Vagina (tissue), 2 donors: Measurements from ENCODE around the gene EEIG1. TPM values are rescaled to one million over a fixed set of nuclear protein-coding genes. Genes with fewer than 3 reads are reported as not detected.

Source experiments
- DNase-seq, 2 donors: peaks; one replicate each; pipeline ENCODE4 v3.0.0-alpha.2; 2017; ENCODE audit errors: extremely low spot score in 2 of 2
- H3K27ac ChIP-seq: fragments of 200-600 bp; sonication (generic); one replicate; pipeline ENCODE4 v1.5.1; 2019
- H3K27me3 ChIP-seq: fragments of 200-600 bp; sonication (generic); one replicate; pipeline ENCODE4 v1.5.1; 2019
- H3K36me3 ChIP-seq, 2 donors: fragments of 200-600 bp; sonication (generic); one replicate each; pipeline ENCODE4 v1.5.1; 2017 to 2019
- H3K4me1 ChIP-seq: fragments of 200-600 bp; sonication (generic); one replicate; pipeline ENCODE4 v1.5.1; 2019
- H3K4me3 ChIP-seq, 2 donors: fragments of 200-600 bp; sonication (generic); 1 replicate in 1 of 2; 2 replicates in 1 of 2; pipeline ENCODE4 v1.5.1; 2016 to 2019
- H3K9me3 ChIP-seq: fragments of 200-600 bp; sonication (generic); one replicate; pipeline ENCODE4 v1.5.1; 2019
- CTCF ChIP-seq, 3 experiments: fragments of 450-650 bp in 2 of 3; fragments of 200-600 bp in 1 of 3; sonication (generic) in 1 of 3; IDR thresholded peaks; one replicate each; pipeline ENCODE4 v1.5.1; 2017 to 2019; ENCODE audit warnings: antibody characterized with exemption in 3 of 3, mild to moderate bottlenecking in 2 of 3, moderate library complexity in 2 of 3
- POLR2A ChIP-seq, 2 donors: fragments of 450-650 bp; IDR thresholded peaks; one replicate each; pipeline ENCODE4 v1.6.1; 2017; ENCODE audit warnings: antibody characterized with exemption in 2 of 2, mild to moderate bottlenecking in 2 of 2, moderate library complexity in 2 of 2
- POLR2AphosphoS5 ChIP-seq, 2 donors: sonication (generic); formaldehyde crosslinking; IDR thresholded peaks; one replicate each; pipeline ENCODE4 v1.9.0; 2017; ENCODE audit warnings: antibody characterized with exemption in 2 of 2, mild to moderate bottlenecking in 2 of 2, low read depth in 1 of 2; ENCODE audit not compliant: insufficient read depth in 1 of 2
- intact Hi-C: fragments of 100-400 bp; cut with DNase I; formaldehyde crosslinking; loops from one replicate; pipeline ENCODE4 v1.15.1; 2023
- total RNA-seq: library from RNA; depleted of rRNA; stranded (reverse); fragments of >200 nt; gene quantifications from one replicate; pipeline ENCODE4 v1.2.3, GENCODE V29; 2016

EEIG1 gene
- total RNA-seq, 1 donor from 2014 or later: 30.9 TPM

- TF ChIP-seq CTCF (IDR thresholded peaks at IDR 0.05) (no peak), POLR2AphosphoS5 (IDR thresholded peaks at IDR 0.05; ENCODE audit: insufficient read depth in 1 of 2, low read depth in 1 of 2) (no peak), POLR2A (IDR thresholded peaks at IDR 0.05) (no peak)
- intact Hi-C loops: no loop called here
- Histone ChIP-seq H3K4me3 (no peak overlapping the region), H3K9me3 (no peaks in the 10 kb centered on the region), H3K27ac (peak overlapping the region; percentile 96), H3K27me3 (no peaks in the 10 kb centered on the region), H3K36me3 (no peaks in the 10 kb centered on the region), H3K4me1 (peaks cover 75% of the 10 kb centered on the region)
- DNase-seq: no peak
Measured at GRCh38 chr9:127959841-127960409, 20.9 kb downstream of the EEIG1 start.

DNA sequence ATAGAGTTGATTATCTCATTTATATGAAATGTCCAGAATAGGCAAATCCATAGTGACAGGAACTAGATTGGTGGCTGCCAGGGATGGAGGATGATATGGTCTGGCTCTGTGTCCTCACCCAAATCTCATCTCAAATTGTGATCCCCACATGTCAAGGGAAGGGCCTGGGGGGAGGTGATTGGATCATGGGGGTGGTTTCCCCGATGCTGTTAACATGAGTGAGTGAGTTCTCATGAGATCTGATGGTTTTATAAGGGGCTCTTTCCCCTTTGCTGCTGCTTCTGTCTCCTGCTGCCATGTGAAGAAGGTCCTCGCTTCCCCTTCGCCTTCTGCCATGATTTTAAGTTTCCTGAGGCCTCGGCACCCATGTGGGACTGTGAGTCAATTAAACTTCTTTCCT, 21.4 kb downstream of the EEIG1 start:
- no peaks in the 10 kb centered on the region for H3K27me3 ChIP-seq

GRCh38 chr9:127958728-127959127, 22.1 kb downstream of the EEIG1 start:
- H3K36me3 ChIP-seq: no peaks in the 10 kb centered on the region
- no peak for TF ChIP-seq CTCF (IDR thresholded peaks at IDR 0.05)
- no peak for TF ChIP-seq POLR2AphosphoS5 (IDR thresholded peaks at IDR 0.05; ENCODE audit: insufficient read depth in 1 of 2, low read depth in 1 of 2)
- no peak for TF ChIP-seq POLR2A (IDR thresholded peaks at IDR 0.05)
- no peak for DNase-seq
- intact Hi-C loops: no loop called here
- peaks cover 75% of the 10 kb centered on the region for H3K4me1 ChIP-seq
- H3K4me3 ChIP-seq: no peak overlapping the region
- peak overlapping the region; percentile 96 for H3K27ac ChIP-seq
- no peaks in the 10 kb centered on the region for H3K27me3 ChIP-seq
- H3K9me3 ChIP-seq: no peaks in the 10 kb centered on the region

More for the DNA sequence above, 21.4 kb downstream of the EEIG1 start:
- TF ChIP-seq CTCF (IDR thresholded peaks at IDR 0.05): no peak
- no peak for TF ChIP-seq POLR2AphosphoS5 (IDR thresholded peaks at IDR 0.05; ENCODE audit: insufficient read depth in 1 of 2, low read depth in 1 of 2)
- no peak for TF ChIP-seq POLR2A (IDR thresholded peaks at IDR 0.05)
- Histone ChIP-seq H3K27ac (peak overlapping the region; percentile 96), H3K4me1 (peaks cover 75% of the 10 kb centered on the region), H3K36me3 (no peaks in the 10 kb centered on the region), H3K4me3 (no peak overlapping the region), H3K9me3 (no peaks in the 10 kb centered on the region)
- intact Hi-C loops: no loop called here
- DNase-seq: no peak

DNA sequence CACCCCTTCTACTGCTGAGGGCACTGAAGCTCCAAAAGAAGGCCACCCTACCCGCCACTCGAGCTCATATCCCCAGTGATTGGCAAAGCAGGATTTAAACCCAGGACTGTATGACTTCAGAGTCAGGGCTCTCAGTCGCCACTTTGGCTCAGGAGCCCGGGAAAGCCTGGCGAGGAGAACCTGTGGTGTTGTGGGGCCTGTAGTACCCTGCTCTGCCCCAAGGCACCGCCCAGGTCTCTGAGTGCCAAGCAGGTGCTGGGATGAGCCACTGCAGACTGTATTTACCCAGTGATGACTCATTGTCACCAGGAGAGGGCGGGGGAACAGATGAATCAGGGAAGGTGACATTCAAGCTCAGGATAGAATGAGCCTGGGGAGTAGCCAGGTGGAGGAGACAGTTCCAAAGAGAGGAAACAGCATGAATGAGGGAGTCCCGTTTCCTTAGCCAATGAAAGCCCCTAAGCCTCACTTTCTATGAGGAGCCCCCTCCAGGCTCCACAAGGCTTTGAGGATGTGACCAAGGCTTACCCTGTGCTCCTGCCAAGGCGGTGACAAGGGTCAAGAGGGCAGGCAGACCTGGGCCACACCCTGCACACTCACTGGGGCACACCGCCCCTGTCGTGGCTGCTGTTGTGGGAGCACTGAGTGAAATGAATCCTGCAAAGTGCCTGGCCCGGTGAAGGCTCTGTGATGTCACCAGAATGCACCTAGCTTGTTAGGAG, 25.3 kb downstream of the EEIG1 start:
- H3K4me3 ChIP-seq: no peak overlapping the region
- DNase-seq: no peak
- peaks cover 71% of the 10 kb centered on the region for H3K4me1 ChIP-seq

More for the DNA sequence above, 25.3 kb downstream of the EEIG1 start:
- Histone ChIP-seq H3K27ac (peak overlapping the region; percentile 52), H3K27me3 (no peaks in the 10 kb centered on the region), H3K9me3 (no peaks in the 10 kb centered on the region), H3K36me3 (no peaks in the 10 kb centered on the region)
- intact Hi-C loops: no loop called here
- TF ChIP-seq CTCF (IDR thresholded peaks at IDR 0.05) (peak in 1 of 3 experiments; percentile 18), POLR2A (IDR thresholded peaks at IDR 0.05) (no peak), POLR2AphosphoS5 (IDR thresholded peaks at IDR 0.05; ENCODE audit: insufficient read depth in 1 of 2, low read depth in 1 of 2) (peak; percentile 64 to 83)
